Osteocyte (in vitro differentiated cells): ENCODE measurements around the gene MRFAP1L1. TPM values are rescaled to one million over a fixed set of nuclear protein-coding genes. Genes with fewer than 3 reads are reported as not detected.
"Not testable (repeated sequence)": the region's sequence is repeated elsewhere in the genome, so short reads cannot be mapped to it uniquely, and the experiment has no call there.

Experiments
- DNase-seq: peaks from one replicate; pipeline ENCODE4 v3.0.0; 2021; ENCODE audit warnings: mixed read lengths; ENCODE audit not compliant: unreplicated experiment; ENCODE audit errors: extremely low spot score
- H3K27ac Mint-ChIP-seq: one replicate; pipeline ENCODE4 v1.8.0; 2021; ENCODE audit warnings: mild to moderate bottlenecking, mixed read lengths; ENCODE audit not compliant: unreplicated experiment
- H3K27me3 Mint-ChIP-seq: one replicate; pipeline ENCODE4 v1.8.0; 2021; ENCODE audit warnings: mixed read lengths; ENCODE audit not compliant: unreplicated experiment
- H3K36me3 Mint-ChIP-seq: one replicate; pipeline ENCODE4 v1.8.0; 2021; ENCODE audit warnings: mixed read lengths; ENCODE audit not compliant: unreplicated experiment
- H3K4me1 Mint-ChIP-seq: one replicate; pipeline ENCODE4 v1.8.0; 2021; ENCODE audit warnings: mixed read lengths; ENCODE audit not compliant: unreplicated experiment
- H3K4me3 Mint-ChIP-seq: one replicate; pipeline ENCODE4 v1.8.0; 2021; ENCODE audit warnings: mild to moderate bottlenecking, moderate library complexity, mixed read lengths; ENCODE audit not compliant: unreplicated experiment
- H3K9me3 Mint-ChIP-seq: one replicate; pipeline ENCODE4 v1.8.0; 2021; ENCODE audit warnings: mixed read lengths; ENCODE audit not compliant: unreplicated experiment
- CTCF ChIP-seq: fragments of 200-600 bp; sonication (generic); IDR thresholded peaks from 2 replicates; pipeline ENCODE4 v1.5.0; 2021; ENCODE audit warnings: antibody characterized with exemption, mild to moderate bottlenecking, moderate library complexity
- total RNA-seq: library from RNA; stranded (reverse); gene quantifications from 2 replicates; pipeline ENCODE4 v1.2.1, GENCODE V29; 2021

Gene MRFAP1L1
- total RNA-seq, 1 donor from 2014 or later: 58.6 TPM

- peaks cover 30% of the 10 kb centered on the region for H3K4me1 Mint-ChIP-seq
These were observed 18.8 kb upstream of the MRFAP1L1 start for GRCh38 chr4:6728320-6729029.

GRCh38 chr4:6727943-6728250 is 18.2 kb upstream of the MRFAP1L1 start:
- peak overlapping the region; percentile 1 for H3K27ac Mint-ChIP-seq
- peaks cover 27% of the 10 kb centered on the region for H3K4me1 Mint-ChIP-seq
- no peak for TF ChIP-seq CTCF
- no peak overlapping the region for H3K4me3 Mint-ChIP-seq
- no peaks in the 10 kb centered on the region for H3K27me3 Mint-ChIP-seq
- no peaks in the 10 kb centered on the region for H3K36me3 Mint-ChIP-seq
- no peak for DNase-seq
- no peaks in the 10 kb centered on the region for H3K9me3 Mint-ChIP-seq

More at GRCh38 chr4:6728320-6729029, 18.8 kb upstream of the MRFAP1L1 start:
- no peak for TF ChIP-seq CTCF
- Mint-ChIP-seq H3K27ac (peak overlapping the region; percentile 1), H3K36me3 (no peaks in the 10 kb centered on the region), H3K4me3 (no peak overlapping the region), H3K27me3 (no peaks in the 10 kb centered on the region), H3K9me3 (no peaks in the 10 kb centered on the region)
- DNase-seq: no peak

- Mint-ChIP-seq H3K36me3 (no peaks in the 10 kb centered on the region), H3K4me1 (peaks cover 21% of the 10 kb centered on the region), H3K4me3 (no peak overlapping the region), H3K27ac (peak overlapping the region; percentile 67), H3K27me3 (no peaks in the 10 kb centered on the region), H3K9me3 (no peaks in the 10 kb centered on the region)
- TF ChIP-seq CTCF: no peak
- DNase-seq: peak; percentile 86
These were observed 17.6 kb upstream of the MRFAP1L1 start for GRCh38 chr4:6727081-6727942.

GRCh38 chr4:6725427-6725961 is 15.8 kb upstream of the MRFAP1L1 start:
- H3K9me3 Mint-ChIP-seq, H3K27me3 Mint-ChIP-seq, H3K4me3 Mint-ChIP-seq, DNase-seq, H3K27ac Mint-ChIP-seq, H3K36me3 Mint-ChIP-seq: not testable (repeated sequence)
- peaks cover 18% of the 10 kb centered on the region for H3K4me1 Mint-ChIP-seq

- DNase-seq: no peak
- Mint-ChIP-seq H3K36me3 (no peaks in the 10 kb centered on the region), H3K27ac (no peak overlapping the region), H3K4me1 (peaks cover 23% of the 10 kb centered on the region), H3K27me3 (no peaks in the 10 kb centered on the region), H3K9me3 (no peaks in the 10 kb centered on the region), H3K4me3 (no peak overlapping the region)
- no peak for TF ChIP-seq CTCF
These were observed 14.9 kb upstream of the MRFAP1L1 start for GRCh38 chr4:6724421-6725111.
